T-helper 17 cell (primary cell): ENCODE data around the gene PDCD5. TPM values are rescaled to one million over a fixed set of nuclear protein-coding genes. Genes with fewer than 3 reads are reported as not detected.
"Not testable (repeated sequence)": the region's sequence is repeated elsewhere in the genome, so short reads cannot be mapped to it uniquely, and the experiment has no call there.

Experiments used
- ATAC-seq: fragments of 150-1000 bp; cut with Tn5 transposase; 2 replicates; pipeline ENCODE4 v1.10.0; 2021; ENCODE audit warnings: mild to moderate bottlenecking, moderate library complexity
- DNase-seq, 3 donors: peaks; one replicate each; pipeline versions ENCODE4 v3.0.0 to v3.0.0-alpha.2; 2020 to 2021
- H3K9me3 ChIP-seq: one replicate; pipeline ENCODE4 v1.7.0; 2013; ENCODE audit warnings: low read length, mild to moderate bottlenecking; ENCODE audit not compliant: control insufficient read depth, poor library complexity, severe bottlenecking
- H3K27ac Mint-ChIP-seq: one replicate; pipeline ENCODE4 v1.8.0; 2022; ENCODE audit warnings: mild to moderate bottlenecking, moderate library complexity, mixed read lengths
- H3K27me3 Mint-ChIP-seq: one replicate; pipeline ENCODE4 v1.8.0; 2022; ENCODE audit warnings: mixed read lengths
- H3K36me3 Mint-ChIP-seq: one replicate; pipeline ENCODE4 v1.8.0; 2022; ENCODE audit warnings: low read depth, mixed read lengths
- H3K4me1 Mint-ChIP-seq: one replicate; pipeline ENCODE4 v1.8.0; 2022; ENCODE audit warnings: mild to moderate bottlenecking, mixed read lengths
- H3K4me3 Mint-ChIP-seq: one replicate; pipeline ENCODE4 v1.8.0; 2022; ENCODE audit warnings: mild to moderate bottlenecking, moderate library complexity, mixed read lengths
- total RNA-seq, 4 donors: library from RNA in 2 of 4; stranded (reverse) in 2 of 4; gene quantifications; one replicate each; pipeline ENCODE4 v1.2.3 and lab custom pipeline; 2022 to 2026

Gene PDCD5
- total RNA-seq (10 to 100 TPM; 28.4 to 34.5 TPM), total RNA-seq (lab: John Stamatoyannopoulos, UW) (26.5 to 89.1 reads per million in 2 donors)

- Mint-ChIP-seq H3K27ac (peak within 1 kb of the TSS; percentile 84), H3K4me3 (peak within 1 kb of the TSS; percentile 92), H3K27me3 (no peaks in the 10 kb centered on the region), H3K36me3 (no peaks in the 10 kb centered on the region), H3K4me1 (peaks cover 15% of the 10 kb centered on the region)
- no peaks in the 10 kb centered on the region for H3K9me3 ChIP-seq
- ATAC-seq (peak; percentile 93), DNase-seq (peak; percentile 92 to 99 (median 97))
Observed at GRCh38 chr19:32580901-32581704, at the start of gene PDCD5. Gene PDCD5, plus strand, starts transcription at chr19:32581190. Its CDS starts 72 bp downstream, at chr19:32581262.

- no peaks in the 10 kb centered on the region for H3K36me3 Mint-ChIP-seq
- no peaks in the 10 kb centered on the region for H3K27me3 Mint-ChIP-seq
- H3K27ac Mint-ChIP-seq = no peak overlapping the region
- H3K9me3 ChIP-seq = no peaks in the 10 kb centered on the region
- no peak overlapping the region for H3K4me3 Mint-ChIP-seq
- no peak for DNase-seq
- no peak for ATAC-seq
- H3K4me1 Mint-ChIP-seq = no peaks in the 10 kb centered on the region
Observed at GRCh38 chr19:32532233-32532632, 48.8 kb upstream of the PDCD5 start.

GRCh38 chr19:32537580-32537979, 43.4 kb upstream of the PDCD5 start:
- no peak for DNase-seq
- no peak for ATAC-seq
- H3K4me3 Mint-ChIP-seq = no peak overlapping the region
- H3K27ac Mint-ChIP-seq = no peak overlapping the region
- peaks cover 2% of the 10 kb centered on the region for H3K36me3 Mint-ChIP-seq
- peaks cover 14% of the 10 kb centered on the region for H3K27me3 Mint-ChIP-seq
- no peaks in the 10 kb centered on the region for H3K4me1 Mint-ChIP-seq
- no peaks in the 10 kb centered on the region for H3K9me3 ChIP-seq

- DNase-seq (no peak), ATAC-seq (no peak)
Observed at GRCh38 chr19:32539240-32539916, 41.6 kb upstream of the PDCD5 start.

GRCh38 chr19:32540621-32541020, 40.4 kb upstream of the PDCD5 start:
- DNase-seq = no peak
- H3K4me1 Mint-ChIP-seq = no peaks in the 10 kb centered on the region
- peaks cover 2% of the 10 kb centered on the region for H3K36me3 Mint-ChIP-seq
- H3K27me3 Mint-ChIP-seq = peaks cover 19% of the 10 kb centered on the region
- no peak overlapping the region for H3K27ac Mint-ChIP-seq
- ATAC-seq = no peak
- H3K4me3 Mint-ChIP-seq = no peak overlapping the region
- H3K9me3 ChIP-seq = no peaks in the 10 kb centered on the region

More at GRCh38 chr19:32539240-32539916, 41.6 kb upstream of the PDCD5 start:
- H3K4me3 Mint-ChIP-seq = no peak overlapping the region
- peaks cover 2% of the 10 kb centered on the region for H3K36me3 Mint-ChIP-seq
- H3K4me1 Mint-ChIP-seq = no peaks in the 10 kb centered on the region
- no peak overlapping the region for H3K27ac Mint-ChIP-seq
- peaks cover 19% of the 10 kb centered on the region for H3K27me3 Mint-ChIP-seq
- no peaks in the 10 kb centered on the region for H3K9me3 ChIP-seq

- H3K36me3 Mint-ChIP-seq, H3K4me3 Mint-ChIP-seq, H3K4me1 Mint-ChIP-seq, DNase-seq, H3K27ac Mint-ChIP-seq, H3K9me3 ChIP-seq, ATAC-seq: not testable (repeated sequence)
- H3K27me3 Mint-ChIP-seq = peaks cover 19% of the 10 kb centered on the region
Observed at GRCh38 chr19:32541376-32541775, 39.6 kb upstream of the PDCD5 start.

GRCh38 chr19:32542477-32543108, 38.4 kb upstream of the PDCD5 start:
- DNase-seq (no peak), ATAC-seq (no peak)
- Mint-ChIP-seq H3K4me1 (no peaks in the 10 kb centered on the region), H3K27me3 (peaks cover 19% of the 10 kb centered on the region), H3K36me3 (peaks cover 2% of the 10 kb centered on the region), H3K4me3 (no peak overlapping the region), H3K27ac (no peak overlapping the region)
- H3K9me3 ChIP-seq = no peaks in the 10 kb centered on the region

- no peak for DNase-seq
- peaks cover 19% of the 10 kb centered on the region for H3K27me3 Mint-ChIP-seq
- ATAC-seq = no peak
- peaks cover 2% of the 10 kb centered on the region for H3K36me3 Mint-ChIP-seq
- no peaks in the 10 kb centered on the region for H3K9me3 ChIP-seq
- no peak overlapping the region for H3K27ac Mint-ChIP-seq
- no peaks in the 10 kb centered on the region for H3K4me1 Mint-ChIP-seq
- no peak overlapping the region for H3K4me3 Mint-ChIP-seq
Observed at GRCh38 chr19:32543115-32543900, 37.7 kb upstream of the PDCD5 start.

- Mint-ChIP-seq H3K4me3 (no peak overlapping the region), H3K36me3 (peaks cover 2% of the 10 kb centered on the region), H3K4me1 (no peaks in the 10 kb centered on the region), H3K27me3 (peaks cover 19% of the 10 kb centered on the region), H3K27ac (no peak overlapping the region)
- ATAC-seq = no peak
- H3K9me3 ChIP-seq = no peaks in the 10 kb centered on the region
- DNase-seq = no peak
Observed at GRCh38 chr19:32544917-32545316, 36.1 kb upstream of the PDCD5 start.

GRCh38 chr19:32550666-32551065, 30.3 kb upstream of the PDCD5 start:
- Mint-ChIP-seq H3K27ac (no peak overlapping the region), H3K4me3 (no peak overlapping the region), H3K36me3 (no peaks in the 10 kb centered on the region), H3K27me3 (no peaks in the 10 kb centered on the region), H3K4me1 (no peaks in the 10 kb centered on the region)
- no peaks in the 10 kb centered on the region for H3K9me3 ChIP-seq
- ATAC-seq (no peak), DNase-seq (no peak)

GRCh38 chr19:32555786-32556185, 25.2 kb upstream of the PDCD5 start:
- Mint-ChIP-seq H3K4me1 (no peaks in the 10 kb centered on the region), H3K36me3 (no peaks in the 10 kb centered on the region), H3K4me3 (no peak overlapping the region), H3K27me3 (peaks cover 16% of the 10 kb centered on the region), H3K27ac (no peak overlapping the region)
- no peaks in the 10 kb centered on the region for H3K9me3 ChIP-seq
- DNase-seq (no peak), ATAC-seq (no peak)

GRCh38 chr19:32558607-32559228, 22.3 kb upstream of the PDCD5 start:
- no peaks in the 10 kb centered on the region for H3K36me3 Mint-ChIP-seq
- no peak for DNase-seq
- peaks cover 16% of the 10 kb centered on the region for H3K27me3 Mint-ChIP-seq
- peak overlapping the region; percentile 14 for H3K27ac Mint-ChIP-seq
- no peaks in the 10 kb centered on the region for H3K4me1 Mint-ChIP-seq
- H3K4me3 Mint-ChIP-seq = no peak overlapping the region
- H3K9me3 ChIP-seq = no peaks in the 10 kb centered on the region
- no peak for ATAC-seq
